Activated CD4-positive, alpha-beta memory T cell treated with anti-CD3 and anti-CD28 coated beads, Interleukin-2, amount 10 ng/mL, durations not matched to agents 7 days and 5 days (primary cell): ENCODE results near the gene CIDEB. TPM values are rescaled to one million over a fixed set of nuclear protein-coding genes. Genes with fewer than 3 reads are reported as not detected.

Experiments used
- CTCF ChIA-PET: fragments of 350-600 bp; sonication (Branson Sonifier 250); formaldehyde crosslinking; loops from one replicate; lab custom pipeline; 2021; ENCODE audit warnings: antibody characterized with exemption, inconsistent platforms; lab: Charles Lee
- POLR2A ChIA-PET: fragments of 350-600 bp; sonication (Branson Sonifier 250); formaldehyde crosslinking; loops from one replicate; lab custom pipeline; 2021; ENCODE audit warnings: antibody characterized with exemption; lab: Charles Lee
- DNase-seq: peaks from one replicate; pipeline ENCODE4 v3.0.0-alpha.2; 2020
- H3K27ac Mint-ChIP-seq: one replicate; pipeline ENCODE4 v1.8.0; 2021; ENCODE audit warnings: mild to moderate bottlenecking, mixed read lengths
- H3K27me3 Mint-ChIP-seq: one replicate; pipeline ENCODE4 v1.8.0; 2021; ENCODE audit warnings: mixed read lengths
- H3K36me3 Mint-ChIP-seq: one replicate; pipeline ENCODE4 v1.8.0; 2021; ENCODE audit warnings: low read depth, mixed read lengths
- H3K4me1 Mint-ChIP-seq: one replicate; pipeline ENCODE4 v1.8.0; 2021; ENCODE audit warnings: mixed read lengths
- H3K4me3 Mint-ChIP-seq: one replicate; pipeline ENCODE4 v1.8.0; 2021; ENCODE audit warnings: mild to moderate bottlenecking, mixed read lengths
- H3K9me3 Mint-ChIP-seq: one replicate; pipeline ENCODE4 v1.8.0; 2021; ENCODE audit warnings: mixed read lengths
- total RNA-seq, 2 experiments: library from RNA; stranded (reverse); gene quantifications; one replicate each; pipeline ENCODE4 v1.2.3, GENCODE V29; 2021

CIDEB gene
- total RNA-seq, 2 experiments from 2014 or later: 38.4 to 39.6 TPM

DNA sequence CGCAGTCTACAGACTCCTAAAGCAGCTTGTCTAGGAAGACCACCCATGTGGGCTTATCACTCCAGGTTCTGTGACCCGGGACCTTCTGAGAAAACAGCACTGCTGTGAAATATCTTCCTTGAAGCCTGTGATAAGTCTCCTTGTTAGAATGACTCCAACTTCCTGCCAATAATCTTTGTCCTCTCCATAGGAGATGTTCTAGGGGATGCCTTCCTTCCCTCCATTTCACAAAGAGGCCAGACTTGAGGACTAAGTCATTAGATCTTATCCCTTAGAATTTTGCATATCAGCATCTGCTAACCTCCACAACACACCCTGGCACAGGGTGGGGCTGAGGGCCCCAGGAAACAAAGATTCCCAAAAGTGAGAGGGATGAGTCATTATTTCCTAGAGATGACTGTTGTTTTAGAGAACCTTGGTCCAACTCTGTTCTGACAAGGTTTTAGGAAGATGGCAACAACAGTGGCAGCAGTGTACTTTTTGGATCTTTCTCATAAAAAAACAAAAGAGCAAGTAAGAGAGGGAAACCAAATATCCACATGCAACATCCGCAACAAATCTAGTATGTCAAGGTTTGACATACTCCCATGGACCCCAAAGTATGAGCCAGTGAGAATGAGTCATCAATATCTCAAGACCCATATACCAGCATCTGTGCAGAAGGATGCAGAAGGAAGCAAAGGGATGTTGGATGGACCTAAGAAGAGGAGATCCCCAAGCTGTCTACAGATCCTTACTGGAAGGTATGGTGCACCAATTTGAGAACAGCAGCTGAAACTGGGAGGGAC is 9.6 kb upstream of the CIDEB start:
- POLR2A ChIA-PET: interaction anchor here (1.1 to 1.7 kb wide), 3 partner anchors 12 to 86 kb away, joined by 3 to 5 read pairs (median 4); no protein-coding TSS in a partner anchor
- CTCF ChIA-PET: interaction anchor here (1.1 to 2.5 kb wide), 3 partner anchors 9 to 120 kb away, joined by 4 to 15 read pairs (median 6); partner anchors contain the start of gene CIDEB
- H3K4me1 Mint-ChIP-seq: peaks cover 49% of the 10 kb centered on the region
- peaks cover 37% of the 10 kb centered on the region for H3K36me3 Mint-ChIP-seq
- H3K4me3 Mint-ChIP-seq: no peak overlapping the region
- no peak overlapping the region for H3K27ac Mint-ChIP-seq
- H3K27me3 Mint-ChIP-seq: peaks cover 16% of the 10 kb centered on the region
- no peak for DNase-seq
- no peaks in the 10 kb centered on the region for H3K9me3 Mint-ChIP-seq

DNA sequence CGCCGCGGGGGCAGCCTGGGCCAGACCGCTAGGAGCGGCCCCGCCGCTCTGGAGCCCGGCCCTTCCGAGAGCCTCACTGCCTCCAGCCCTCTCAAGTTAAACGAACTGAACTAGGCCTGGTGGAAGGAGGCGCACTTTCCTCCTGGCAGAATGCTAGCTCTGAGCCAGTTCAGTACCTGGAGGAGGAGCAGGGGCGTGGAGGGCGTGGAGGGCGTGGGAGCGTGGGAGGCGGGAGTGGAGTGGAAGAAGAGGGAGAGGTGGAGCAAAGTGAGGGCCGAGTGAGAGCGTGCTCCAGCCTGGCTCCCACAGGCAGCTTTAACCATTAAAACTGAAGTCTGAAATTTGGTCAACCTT is 8.8 kb upstream of the CIDEB start:
- Mint-ChIP-seq H3K9me3 (no peaks in the 10 kb centered on the region), H3K4me3 (no peak overlapping the region), H3K36me3 (peaks cover 41% of the 10 kb centered on the region), H3K4me1 (peaks cover 56% of the 10 kb centered on the region), H3K27ac (no peak overlapping the region), H3K27me3 (peaks cover 14% of the 10 kb centered on the region)
- ChIA-PET POLR2A (no interaction called here), CTCF (interaction anchor here (1.4 kb wide), 1 partner anchor 12 kb away, joined by 3 read pairs; no protein-coding TSS in a partner anchor)
- no peak for DNase-seq

DNA sequence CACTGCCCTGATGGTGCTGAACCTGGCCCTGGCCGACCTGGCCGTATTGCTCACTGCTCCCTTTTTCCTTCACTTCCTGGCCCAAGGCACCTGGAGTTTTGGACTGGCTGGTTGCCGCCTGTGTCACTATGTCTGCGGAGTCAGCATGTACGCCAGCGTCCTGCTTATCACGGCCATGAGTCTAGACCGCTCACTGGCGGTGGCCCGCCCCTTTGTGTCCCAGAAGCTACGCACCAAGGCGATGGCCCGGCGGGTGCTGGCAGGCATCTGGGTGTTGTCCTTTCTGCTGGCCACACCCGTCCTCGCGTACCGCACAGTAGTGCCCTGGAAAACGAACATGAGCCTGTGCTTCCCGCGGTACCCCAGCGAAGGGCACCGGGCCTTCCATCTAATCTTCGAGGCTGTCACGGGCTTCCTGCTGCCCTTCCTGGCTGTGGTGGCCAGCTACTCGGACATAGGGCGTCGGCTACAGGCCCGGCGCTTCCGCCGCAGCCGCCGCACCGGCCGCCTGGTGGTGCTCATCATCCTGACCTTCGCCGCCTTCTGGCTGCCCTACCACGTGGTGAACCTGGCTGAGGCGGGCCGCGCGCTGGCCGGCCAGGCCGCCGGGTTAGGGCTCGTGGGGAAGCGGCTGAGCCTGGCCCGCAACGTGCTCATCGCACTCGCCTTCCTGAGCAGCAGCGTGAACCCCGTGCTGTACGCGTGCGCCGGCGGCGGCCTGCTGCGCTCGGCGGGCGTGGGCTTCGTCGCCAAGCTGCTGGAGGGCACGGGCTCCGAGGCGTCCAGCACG is 8.2 kb upstream of the CIDEB start:
- Mint-ChIP-seq H3K27me3 (peaks cover 14% of the 10 kb centered on the region), H3K27ac (peak overlapping the region; percentile 96), H3K4me1 (peaks cover 56% of the 10 kb centered on the region), H3K36me3 (peaks cover 41% of the 10 kb centered on the region), H3K9me3 (no peaks in the 10 kb centered on the region), H3K4me3 (no peak overlapping the region)
- POLR2A ChIA-PET: no interaction called here
- CTCF ChIA-PET: interaction anchor here (1.4 kb wide), 1 partner anchor 13 kb away, joined by 3 read pairs; no protein-coding TSS in a partner anchor
- DNase-seq: no peak

DNA sequence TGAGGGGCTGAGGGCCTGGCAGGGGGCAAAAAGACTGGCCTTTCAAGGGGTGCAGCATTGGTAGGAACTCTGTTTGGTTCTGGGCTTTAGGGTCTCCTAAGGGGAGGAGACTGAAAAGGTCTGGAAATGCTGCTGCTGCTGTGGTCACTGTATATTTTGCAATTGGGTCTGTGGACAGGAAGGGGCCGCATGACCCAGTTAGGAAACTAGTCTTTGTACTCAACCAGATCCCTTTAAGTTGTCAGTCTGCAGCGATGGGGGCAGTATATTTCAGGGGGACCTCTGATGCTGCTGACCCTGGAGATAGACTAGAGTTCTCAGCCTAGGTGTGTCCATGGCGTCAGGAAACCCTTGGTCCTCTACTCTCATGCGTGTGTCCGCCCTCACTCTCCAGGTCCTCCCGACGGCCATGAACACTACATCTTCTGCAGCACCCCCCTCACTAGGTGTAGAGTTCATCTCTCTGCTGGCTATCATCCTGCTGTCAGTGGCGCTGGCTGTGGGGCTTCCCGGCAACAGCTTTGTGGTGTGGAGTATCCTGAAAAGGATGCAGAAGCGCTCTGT is 7.5 kb upstream of the CIDEB start:
- H3K27ac Mint-ChIP-seq: peak overlapping the region; percentile 96
- DNase-seq: no peak
- H3K36me3 Mint-ChIP-seq: peaks cover 43% of the 10 kb centered on the region
- ChIA-PET POLR2A (interaction anchor here (5.8 kb wide), 1 partner anchor 15 kb away, joined by 65 read pairs; no protein-coding TSS in a partner anchor), CTCF (interaction anchor here (1.4 kb wide), 1 partner anchor 13 kb away, joined by 3 read pairs; no protein-coding TSS in a partner anchor)
- peaks cover 58% of the 10 kb centered on the region for H3K4me1 Mint-ChIP-seq
- H3K9me3 Mint-ChIP-seq: no peaks in the 10 kb centered on the region
- peaks cover 13% of the 10 kb centered on the region for H3K27me3 Mint-ChIP-seq
- peak overlapping the region; percentile 17 for H3K4me3 Mint-ChIP-seq

DNA sequence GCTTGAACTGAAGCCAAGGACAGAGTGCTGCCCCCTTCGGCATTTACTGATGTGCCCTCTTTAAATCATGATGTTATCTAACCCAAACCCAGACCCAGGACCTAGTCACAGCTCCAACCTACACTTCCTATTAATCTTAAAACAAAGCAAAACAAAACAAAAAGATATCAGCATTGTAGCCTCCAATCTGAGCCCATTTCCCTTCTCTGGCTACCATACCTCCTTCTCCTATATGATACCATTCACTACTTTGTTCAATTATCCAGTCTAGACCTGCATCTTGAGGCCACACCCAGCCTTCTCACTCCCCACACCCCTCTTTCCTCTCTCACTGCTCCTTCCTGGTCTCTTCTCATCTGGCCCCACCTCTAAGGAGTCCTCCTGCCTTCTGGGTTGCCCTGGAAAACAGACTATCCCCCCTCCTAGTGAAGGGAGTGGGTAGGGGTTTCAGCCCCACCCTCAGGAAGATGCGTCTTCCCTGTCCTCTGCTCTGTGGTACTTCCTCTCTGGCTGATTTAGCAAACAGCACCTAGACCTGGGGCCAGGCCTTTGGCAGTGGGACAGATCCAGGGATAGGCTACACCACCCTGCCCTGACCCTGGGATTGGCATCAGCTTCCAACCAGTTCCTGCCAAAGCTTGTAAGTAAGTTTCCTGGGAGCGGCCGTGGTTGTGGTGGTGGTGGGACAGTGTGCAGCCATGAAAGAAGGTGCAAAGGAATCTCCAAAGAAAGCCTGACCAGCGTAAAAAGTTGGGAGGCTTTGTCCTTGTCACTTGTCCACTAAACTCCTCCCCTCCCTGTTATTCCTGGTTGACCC is 6.8 kb upstream of the CIDEB start:
- Mint-ChIP-seq H3K27me3 (peaks cover 6% of the 10 kb centered on the region), H3K9me3 (no peaks in the 10 kb centered on the region), H3K4me3 (peak overlapping the region; percentile 87), H3K36me3 (peaks cover 46% of the 10 kb centered on the region), H3K27ac (peak overlapping the region; percentile 96), H3K4me1 (peaks cover 65% of the 10 kb centered on the region)
- ChIA-PET POLR2A (interaction anchor here (0.8 to 9.3 kb wide), 9 partner anchors 10 to 200 kb away, joined by 3 to 97 read pairs (median 6); partner anchors contain the start of genes DCAF11, DHRS1, IRF9 and NOP9), CTCF (interaction anchor here (1.0 to 9.0 kb wide), 5 partner anchors 17 to 122 kb away, joined by 3 to 144 read pairs (median 5); partner anchors contain the start of genes ADCY4 and TINF2)
- no peak for DNase-seq

DNA sequence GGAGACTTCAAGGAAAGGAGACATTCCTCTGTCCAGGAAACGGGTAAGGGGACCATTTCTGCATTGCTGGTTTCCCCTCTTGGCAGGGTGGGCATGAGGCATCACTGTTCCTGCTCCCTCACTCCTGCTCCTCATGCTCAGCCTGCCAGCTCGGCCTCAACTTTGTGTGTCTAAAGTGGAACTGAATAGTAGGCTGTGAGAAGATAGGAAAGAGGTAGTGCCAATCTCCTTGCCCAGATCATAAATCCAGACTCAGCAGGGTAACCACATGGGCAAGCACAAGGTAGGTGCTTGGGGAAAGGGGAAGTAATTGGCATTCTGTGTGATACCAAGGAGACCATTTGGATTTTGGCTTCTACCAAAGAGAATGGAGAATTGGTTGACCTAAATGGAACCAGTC is 6.1 kb upstream of the CIDEB start:
- H3K9me3 Mint-ChIP-seq: no peaks in the 10 kb centered on the region
- peak overlapping the region; percentile 96 for H3K27ac Mint-ChIP-seq
- peaks cover 53% of the 10 kb centered on the region for H3K36me3 Mint-ChIP-seq
- ChIA-PET CTCF (interaction anchor here (1.0 to 9.0 kb wide), 5 partner anchors 18 to 122 kb away, joined by 3 to 144 read pairs (median 5); partner anchors contain the start of genes ADCY4 and TINF2), POLR2A (interaction anchor here (0.8 to 9.3 kb wide), 10 partner anchors 10 to 200 kb away, joined by 3 to 97 read pairs (median 5); partner anchors contain the start of genes DCAF11, DHRS1, IRF9 and NOP9)
- DNase-seq: no peak
- H3K4me3 Mint-ChIP-seq: peak overlapping the region; percentile 87
- H3K27me3 Mint-ChIP-seq: peaks cover 2% of the 10 kb centered on the region
- peaks cover 72% of the 10 kb centered on the region for H3K4me1 Mint-ChIP-seq

DNA sequence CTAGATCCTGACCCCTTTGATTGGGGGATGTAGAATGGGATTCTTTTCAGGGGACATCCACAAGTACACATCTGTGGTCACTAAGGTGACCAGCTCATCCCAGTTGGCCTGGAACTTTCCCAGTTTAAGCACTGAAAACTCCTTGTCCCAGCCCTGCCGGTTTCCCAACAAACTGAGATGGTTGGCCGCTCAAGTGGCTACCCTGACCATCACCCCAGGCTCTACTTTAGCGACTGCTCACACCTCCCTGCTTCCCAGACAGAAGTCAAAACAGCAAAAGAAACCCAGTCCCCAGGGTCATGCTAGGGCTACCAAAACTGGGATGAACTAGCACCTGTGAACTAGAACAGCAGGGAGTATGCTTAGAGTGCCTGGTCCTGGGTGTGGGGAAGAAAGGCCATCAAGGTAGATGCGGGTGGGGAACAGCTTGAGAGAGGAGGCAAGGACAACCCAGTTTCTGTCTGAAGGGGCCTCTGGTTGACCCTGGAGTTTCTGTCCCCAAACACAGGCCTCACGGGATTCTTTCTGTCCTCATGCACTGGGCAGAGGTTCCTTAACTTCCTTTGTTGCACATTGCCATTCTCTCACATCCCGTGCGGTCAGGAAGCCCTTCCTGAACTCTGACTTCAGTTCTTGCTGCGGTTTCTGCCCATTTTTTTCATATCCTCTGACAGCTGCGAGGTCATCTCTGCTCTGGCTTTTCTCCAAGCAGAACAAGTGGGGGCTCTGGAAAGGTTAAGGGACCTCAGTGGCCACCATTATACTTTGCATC is 5.1 kb upstream of the CIDEB start:
- no peaks in the 10 kb centered on the region for H3K9me3 Mint-ChIP-seq
- ChIA-PET POLR2A (interaction anchor here (1.1 to 9.3 kb wide), 17 partner anchors 9 to 362 kb away, joined by 3 to 97 read pairs (median 6); partner anchors contain the start of genes CBLN3, DCAF11, DHRS1 and IRF9), CTCF (interaction anchor here (0.9 to 9.0 kb wide), 8 partner anchors 9 to 122 kb away, joined by 3 to 144 read pairs (median 5); partner anchors contain the start of genes ADCY4, DHRS1, KHNYN and MDP1)
- peak; percentile 74 for DNase-seq
- H3K27me3 Mint-ChIP-seq: no peaks in the 10 kb centered on the region
- peaks cover 81% of the 10 kb centered on the region for H3K4me1 Mint-ChIP-seq
- H3K27ac Mint-ChIP-seq: peak overlapping the region; percentile 96
- peak overlapping the region; percentile 87 for H3K4me3 Mint-ChIP-seq
- H3K36me3 Mint-ChIP-seq: peaks cover 60% of the 10 kb centered on the region

DNA sequence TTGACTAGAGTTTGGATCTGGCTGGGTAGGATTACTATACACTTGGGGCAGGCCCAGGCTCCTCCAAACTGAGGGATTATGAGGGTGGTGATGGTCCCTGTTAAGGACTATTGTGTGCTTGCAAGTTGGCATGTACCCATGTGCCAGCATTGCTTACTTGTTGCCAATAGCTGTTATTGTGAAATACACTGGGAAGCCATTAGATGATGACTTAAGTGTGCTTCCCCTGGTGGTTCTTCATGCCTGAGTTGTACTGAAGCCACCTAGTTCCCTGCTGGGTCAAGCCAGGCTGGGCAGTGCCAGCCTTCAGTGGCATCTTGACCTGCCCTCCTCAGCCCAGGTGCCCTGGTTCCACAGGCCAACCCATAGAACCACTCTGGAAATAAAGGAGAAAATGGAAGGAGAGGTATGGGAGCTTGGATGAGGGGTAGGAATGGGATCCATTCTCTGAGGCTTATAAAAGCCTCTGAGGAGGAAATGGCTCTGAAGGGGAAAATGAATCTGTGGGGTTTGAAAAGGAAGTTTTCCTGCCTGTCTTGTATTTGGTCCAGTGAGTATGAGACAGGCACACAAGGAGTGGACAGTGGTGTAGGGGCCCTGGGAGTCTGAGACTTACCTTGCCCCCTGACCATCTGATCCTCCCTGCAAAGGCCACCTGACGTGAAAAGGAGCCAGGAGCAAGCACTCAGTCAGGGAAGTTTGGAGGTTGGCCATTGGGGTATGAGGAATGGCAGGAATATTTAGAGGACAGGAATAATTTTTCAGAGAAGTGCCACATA is 4.2 kb upstream of the CIDEB start:
- Mint-ChIP-seq H3K36me3 (peaks cover 61% of the 10 kb centered on the region), H3K27me3 (no peaks in the 10 kb centered on the region), H3K9me3 (no peaks in the 10 kb centered on the region), H3K4me3 (peak overlapping the region; percentile 87), H3K4me1 (peaks cover 80% of the 10 kb centered on the region), H3K27ac (peak overlapping the region; percentile 96)
- CTCF ChIA-PET: interaction anchor here (0.8 to 9.0 kb wide), 13 partner anchors 10 to 203 kb away, joined by 3 to 144 read pairs (median 5); partner anchors contain the start of genes ADCY4, DHRS1, IRF9 and KHNYN
- POLR2A ChIA-PET: interaction anchor here (0.8 to 9.3 kb wide), 16 partner anchors 10 to 363 kb away, joined by 3 to 97 read pairs (median 6); partner anchors contain the start of genes CBLN3, DCAF11, DHRS1 and EMC9
- DNase-seq: no peak

DNA sequence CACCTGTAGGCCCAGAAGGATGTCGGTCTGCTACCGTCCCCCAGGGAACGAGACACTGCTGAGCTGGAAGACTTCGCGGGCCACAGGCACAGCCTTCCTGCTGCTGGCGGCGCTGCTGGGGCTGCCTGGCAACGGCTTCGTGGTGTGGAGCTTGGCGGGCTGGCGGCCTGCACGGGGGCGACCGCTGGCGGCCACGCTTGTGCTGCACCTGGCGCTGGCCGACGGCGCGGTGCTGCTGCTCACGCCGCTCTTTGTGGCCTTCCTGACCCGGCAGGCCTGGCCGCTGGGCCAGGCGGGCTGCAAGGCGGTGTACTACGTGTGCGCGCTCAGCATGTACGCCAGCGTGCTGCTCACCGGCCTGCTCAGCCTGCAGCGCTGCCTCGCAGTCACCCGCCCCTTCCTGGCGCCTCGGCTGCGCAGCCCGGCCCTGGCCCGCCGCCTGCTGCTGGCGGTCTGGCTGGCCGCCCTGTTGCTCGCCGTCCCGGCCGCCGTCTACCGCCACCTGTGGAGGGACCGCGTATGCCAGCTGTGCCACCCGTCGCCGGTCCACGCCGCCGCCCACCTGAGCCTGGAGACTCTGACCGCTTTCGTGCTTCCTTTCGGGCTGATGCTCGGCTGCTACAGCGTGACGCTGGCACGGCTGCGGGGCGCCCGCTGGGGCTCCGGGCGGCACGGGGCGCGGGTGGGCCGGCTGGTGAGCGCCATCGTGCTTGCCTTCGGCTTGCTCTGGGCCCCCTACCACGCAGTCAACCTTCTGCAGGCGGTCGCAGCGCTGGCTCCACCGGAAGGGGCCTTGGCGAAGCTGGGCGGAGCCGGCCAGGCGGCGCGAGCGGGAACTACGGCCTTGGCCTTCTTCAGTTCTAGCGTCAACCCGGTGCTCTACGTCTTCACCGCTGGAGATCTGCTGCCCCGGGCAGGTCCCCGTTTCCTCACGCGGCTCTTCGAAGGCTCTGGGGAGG is 3.1 kb upstream of the CIDEB start, which contains the start of gene LTB4R:
LTB4R (plus strand) TSS at position 857 of the 959 bp plus-strand sequence. CDS start 4,150 bp downstream, outside the sequence.
- CTCF ChIA-PET: interaction anchor here (0.9 to 9.0 kb wide), 18 partner anchors 10 to 253 kb away, joined by 3 to 144 read pairs (median 6); partner anchors contain the start of genes ADCY4, DHRS1, IRF9 and KHNYN
- Mint-ChIP-seq H3K36me3 (peaks cover 69% of the 10 kb centered on the region), H3K4me1 (peaks cover 75% of the 10 kb centered on the region), H3K4me3 (peak within 1 kb of the TSS; percentile 87), H3K9me3 (no peaks in the 10 kb centered on the region), H3K27ac (peak within 1 kb of the TSS; percentile 96), H3K27me3 (no peaks in the 10 kb centered on the region)
- peak; percentile 76 for DNase-seq
- POLR2A ChIA-PET: interaction anchor here (0.7 to 9.3 kb wide), 25 partner anchors 8 to 364 kb away, joined by 3 to 97 read pairs (median 4); partner anchors contain the start of genes CBLN3, CHMP4A, DHRS1 and EMC9
